ENCODE data around the gene SPECC1. TPM values are rescaled to one million over a fixed set of nuclear protein-coding genes. Genes with fewer than 3 reads are reported as not detected.

SPECC1 gene
- polyA plus RNA-seq, 1 experiment: 56.4 TPM

GRCh38 chr17:20210614-20211013, 201.5 kb downstream of the SPECC1 start:
- Histone ChIP-seq H3K9me3 (ENCODE audit: control insufficient read depth, insufficient read depth, low read length) (peaks cover 3% of the 10 kb centered on the region; the same call in 1 of the 2 replicates), H3K4me3 (ENCODE audit: low read depth, low read length) (no peak overlapping the region), H3K27ac (ENCODE audit: low read depth, low read length) (no peak overlapping the region), H3K27me3 (ENCODE audit: control insufficient read depth, insufficient read depth, low read length) (no peaks in the 10 kb centered on the region)
- CTCF ChIA-PET: interaction anchor here (1.0 kb wide), 1 partner anchor 18 kb away, joined by 3 read pairs; no protein-coding TSS in a partner anchor
- TF ChIP-seq CTCF (IDR thresholded peaks at IDR 0.05; ENCODE audit: low read depth, low read length): no peak
- no peak for DNase-seq (ENCODE audit: low read depth, low spot score)
- POLR2A ChIA-PET: interaction anchor here (0.5 kb wide), 1 partner anchor 54 kb away, joined by 4 read pairs; no protein-coding TSS in a partner anchor

GRCh38 chr17:20211246-20211645, 202.1 kb downstream of the SPECC1 start:
- Histone ChIP-seq H3K9me3 (ENCODE audit: control insufficient read depth, insufficient read depth, low read length) (peaks cover 3% of the 10 kb centered on the region; the same call in 1 of the 2 replicates), H3K27ac (ENCODE audit: low read depth, low read length) (no peak overlapping the region), H3K27me3 (ENCODE audit: control insufficient read depth, insufficient read depth, low read length) (no peaks in the 10 kb centered on the region), H3K4me3 (ENCODE audit: low read depth, low read length) (no peak overlapping the region)
- no peak for TF ChIP-seq CTCF (IDR thresholded peaks at IDR 0.05; ENCODE audit: low read depth, low read length)
- ChIA-PET POLR2A (no interaction called here), CTCF (no interaction called here)
- no peak for DNase-seq (ENCODE audit: low read depth, low spot score)

- no peak overlapping the region for H3K27ac ChIP-seq (ENCODE audit: low read depth, low read length)
- H3K9me3 ChIP-seq (ENCODE audit: control insufficient read depth, insufficient read depth, low read length): peaks cover 3% of the 10 kb centered on the region; the same call in 1 of the 2 replicates
- ChIA-PET CTCF (interaction anchor here (1.5 kb wide), 1 partner anchor 12 kb away, joined by 6 read pairs; no protein-coding TSS in a partner anchor), POLR2A (no interaction called here)
- no peak overlapping the region for H3K4me3 ChIP-seq (ENCODE audit: low read depth, low read length)
- no peak for DNase-seq (ENCODE audit: low read depth, low spot score)
- no peak for TF ChIP-seq CTCF (IDR thresholded peaks at IDR 0.05; ENCODE audit: low read depth, low read length)
- H3K27me3 ChIP-seq (ENCODE audit: control insufficient read depth, insufficient read depth, low read length): no peaks in the 10 kb centered on the region
Observed at GRCh38 chr17:20213449-20213848, 204.3 kb downstream of the SPECC1 start.

- Histone ChIP-seq H3K27me3 (ENCODE audit: control insufficient read depth, insufficient read depth, low read length) (no peaks in the 10 kb centered on the region), H3K4me3 (ENCODE audit: low read depth, low read length) (no peak overlapping the region), H3K9me3 (ENCODE audit: control insufficient read depth, insufficient read depth, low read length) (peaks cover 3% of the 10 kb centered on the region; the same call in 1 of the 2 replicates), H3K27ac (ENCODE audit: low read depth, low read length) (no peak overlapping the region)
- ChIA-PET CTCF (no interaction called here), POLR2A (no interaction called here)
- no peak for DNase-seq (ENCODE audit: low read depth, low spot score)
- no peak for TF ChIP-seq CTCF (IDR thresholded peaks at IDR 0.05; ENCODE audit: low read depth, low read length)
Observed at GRCh38 chr17:20214794-20215193, 205.6 kb downstream of the SPECC1 start.

GRCh38 chr17:20216154-20216815, 207.1 kb downstream of the SPECC1 start:
- POLR2A ChIA-PET: interaction anchor here (0.7 kb wide), 1 partner anchor 215 kb away, joined by 6 read pairs; no protein-coding TSS in a partner anchor
- Histone ChIP-seq H3K9me3 (ENCODE audit: control insufficient read depth, insufficient read depth, low read length) (peaks cover 3% of the 10 kb centered on the region; the same call in 1 of the 2 replicates), H3K27me3 (ENCODE audit: control insufficient read depth, insufficient read depth, low read length) (no peaks in the 10 kb centered on the region), H3K4me3 (ENCODE audit: low read depth, low read length) (no peak overlapping the region), H3K27ac (ENCODE audit: low read depth, low read length) (no peak overlapping the region)
- DNase-seq (ENCODE audit: low read depth, low spot score): no peak
- CTCF ChIA-PET: interaction anchor here (0.6 to 1.4 kb wide), 4 partner anchors 10 to 241 kb away, joined by 4 to 10 read pairs (median 4); no protein-coding TSS in a partner anchor
- no peak for TF ChIP-seq CTCF (IDR thresholded peaks at IDR 0.05; ENCODE audit: low read depth, low read length)

Data from AG04450 (cell line).